LNCaP clone FGC (cell line): ENCODE data around the gene FAT1.

ENCODE experiments used
- DNase-seq: peaks from one replicate; pipeline ENCODE4 v3.0.0-alpha.2; 2011; ENCODE audit warnings: low read depth
- H3K4me3 ChIP-seq: 2 replicates; pipeline ENCODE4 v1.5.1; 2011; ENCODE audit warnings: mild to moderate bottlenecking, low read depth, low read length, control low read depth
- CTCF ChIP-seq: IDR thresholded peaks from 2 replicates; pipeline ENCODE4 v1.5.1; 2012; ENCODE audit warnings: mild to moderate bottlenecking; ENCODE audit not compliant: control insufficient read depth, insufficient read depth; ENCODE audit errors: extremely low read depth

Gene FAT1

GRCh38 chr4:186738421-186738820 is 14.8 kb upstream of the FAT1 start:
- no peak overlapping the region for H3K4me3 ChIP-seq
- no peak for DNase-seq
- no peak for TF ChIP-seq CTCF

GRCh38 chr4:186737427-186737826 is 13.8 kb upstream of the FAT1 start:
- no peak overlapping the region for H3K4me3 ChIP-seq
- DNase-seq: no peak
- no peak for TF ChIP-seq CTCF

GRCh38 chr4:186736466-186736865 is 12.8 kb upstream of the FAT1 start:
- no peak overlapping the region for H3K4me3 ChIP-seq
- DNase-seq: no peak
- no peak for TF ChIP-seq CTCF

- no peak for TF ChIP-seq CTCF
These were observed 10.6 kb upstream of the FAT1 start for GRCh38 chr4:186734251-186734650.

GRCh38 chr4:186733778-186734177 is 10.1 kb upstream of the FAT1 start:
- H3K4me3 ChIP-seq: no peak overlapping the region
- no peak for DNase-seq
- no peak for TF ChIP-seq CTCF

More at GRCh38 chr4:186734251-186734650, 10.6 kb upstream of the FAT1 start:
- no peak overlapping the region for H3K4me3 ChIP-seq
- DNase-seq: no peak

- DNase-seq: no peak
- no peak for TF ChIP-seq CTCF
- no peak overlapping the region for H3K4me3 ChIP-seq
These were observed 7.0 kb upstream of the FAT1 start for GRCh38 chr4:186730621-186731020.

GRCh38 chr4:186729856-186730255 is 6.2 kb upstream of the FAT1 start:
- no peak for TF ChIP-seq CTCF
- H3K4me3 ChIP-seq: no peak overlapping the region
- DNase-seq: no peak
